HepG2 (cell line): ENCODE measurements around the gene UBE2H. TPM values are rescaled to one million over a fixed set of nuclear protein-coding genes. Genes with fewer than 3 reads are reported as not detected.

Source experiments
- BORCS8-MEF2B ChIP-seq: sonication (generic); formaldehyde crosslinking; IDR thresholded peaks from 2 replicates; pipeline ENCODE4 v1.8.0; 2022; ENCODE audit warnings: mild to moderate bottlenecking, missing genetic modification reagents
- CCDC6 ChIP-seq: sonication (generic); formaldehyde crosslinking; IDR thresholded peaks from 2 replicates; pipeline ENCODE4 v1.8.1; 2022; ENCODE audit warnings: mild to moderate bottlenecking, missing genetic modification reagents, moderate library complexity
- DMAP1 ChIP-seq: IDR thresholded peaks from 2 replicates; pipeline ENCODE4 v1.6.1; 2016
- DNMT1 ChIP-seq: sonication (generic); formaldehyde crosslinking; IDR thresholded peaks from 2 replicates; pipeline ENCODE4 v1.5.1; 2020; ENCODE audit warnings: mild to moderate bottlenecking, missing genetic modification reagents
- GMEB1 ChIP-seq: sonication (generic); formaldehyde crosslinking; IDR thresholded peaks from 2 replicates; pipeline ENCODE4 v1.5.1; 2020; ENCODE audit warnings: missing genetic modification reagents, mild to moderate bottlenecking, borderline replicate concordance
- JUN ChIP-seq: sonication (generic); formaldehyde crosslinking; IDR thresholded peaks from 2 replicates; pipeline ENCODE4 v1.4.0; 2020; ENCODE audit warnings: mild to moderate bottlenecking, missing genetic modification reagents
- JUND ChIP-seq: sonication (generic); formaldehyde crosslinking; IDR thresholded peaks from 2 replicates; pipeline ENCODE4 v1.8.0; 2022; ENCODE audit warnings: mild to moderate bottlenecking, missing genetic modification reagents
- KMT2B ChIP-seq: IDR thresholded peaks from 2 replicates; pipeline ENCODE4 v1.6.1; 2016; ENCODE audit warnings: missing genetic modification reagents, missing compliant biosample characterization
- MIER2 ChIP-seq: IDR thresholded peaks from 2 replicates; pipeline ENCODE4 v1.6.1; 2016; ENCODE audit warnings: missing biosample characterization, missing genetic modification reagents
- MYPOP ChIP-seq: sonication (generic); formaldehyde crosslinking; IDR thresholded peaks from 2 replicates; pipeline ENCODE4 v1.8.1; 2023; ENCODE audit warnings: mild to moderate bottlenecking, moderate library complexity, missing genetic modification reagents
- SIN3A ChIP-seq: IDR thresholded peaks from 2 replicates; pipeline ENCODE4 v1.6.1; 2011; ENCODE audit warnings: low read depth, mild to moderate bottlenecking, control low read depth, low read length, borderline replicate concordance
- TAF1 ChIP-seq: sonication (generic); formaldehyde crosslinking; IDR thresholded peaks from 2 replicates; pipeline ENCODE4 v1.4.0; 2020; ENCODE audit warnings: missing genetic modification reagents
- THRA ChIP-seq: sonication (generic); formaldehyde crosslinking; IDR thresholded peaks from 2 replicates; pipeline ENCODE4 v1.4.0; 2020; ENCODE audit warnings: missing genetic modification reagents, borderline replicate concordance
- ZBTB21 ChIP-seq: sonication (generic); formaldehyde crosslinking; IDR thresholded peaks from 2 replicates; pipeline ENCODE4 v1.4.0; 2020; ENCODE audit warnings: missing genetic modification reagents
- ZBTB39 ChIP-seq: sonication (generic); formaldehyde crosslinking; IDR thresholded peaks from 2 replicates; pipeline ENCODE4 v1.5.0; 2020; ENCODE audit warnings: missing genetic modification reagents
- ZBTB7A ChIP-seq: sonication (generic); formaldehyde crosslinking; IDR thresholded peaks from 2 replicates; pipeline ENCODE4 v1.8.0; 2022; ENCODE audit warnings: mild to moderate bottlenecking, missing genetic modification reagents
- ZFY ChIP-seq: sonication (generic); formaldehyde crosslinking; IDR thresholded peaks from 2 replicates; pipeline ENCODE4 v1.4.0; 2020; ENCODE audit warnings: missing genetic modification reagents
- ZGPAT ChIP-seq: IDR thresholded peaks from 2 replicates; pipeline ENCODE4 v1.6.1; 2016; ENCODE audit warnings: mild to moderate bottlenecking
- ZKSCAN8 ChIP-seq: IDR thresholded peaks from 2 replicates; pipeline ENCODE4 v1.6.1; 2016; ENCODE audit warnings: borderline replicate concordance, missing genetic modification reagents, missing compliant biosample characterization
- ZNF143 ChIP-seq: sonication (generic); formaldehyde crosslinking; IDR thresholded peaks from 2 replicates; pipeline ENCODE4 v1.4.0; 2020; ENCODE audit warnings: missing genetic modification reagents
- ZNF33B ChIP-seq: sonication (generic); formaldehyde crosslinking; IDR thresholded peaks from 2 replicates; pipeline ENCODE4 v1.5.1; 2020; ENCODE audit warnings: mild to moderate bottlenecking, missing genetic modification reagents
- ZNF792 ChIP-seq: IDR thresholded peaks from 2 replicates; pipeline ENCODE4 v1.6.1; 2016
- polyA plus RNA-seq, 8 experiments: library from polyadenylated mRNA; depleted of rRNA in 3 of 8; stranded (reverse) in 7 of 8; unstranded in 1 of 8; fragments of >200 nt; fragmentation: Illumina TruSeq in 4 of 8; extraction: Trizol in 4 of 8; gene quantifications; 2 replicates each; pipeline versions ENCODE4 v1.2.1 to v1.2.3, GENCODE V29; 2011 to 2016; ENCODE audit warnings: low read depth in 4 of 8, missing spikeins in 1 of 8, mixed read lengths in 1 of 8; ENCODE audit not compliant: insufficient read depth in 1 of 8
- total RNA-seq, 5 experiments: library from RNA; depleted of rRNA; stranded (reverse); fragments of >200 nt; fragmentation: Illumina TruSeq; extraction: Trizol; gene quantifications; 2 replicates each; pipeline ENCODE4 v1.2.3, GENCODE V29; 2016; ENCODE audit warnings: low read depth in 1 of 5

UBE2H gene
- total and polyA plus RNA-seq, 2 of the 13 experiments (the other 11 are each of a cell fraction or from before 2014, with no cell fraction given), result 15.5 to 40.1 TPM

GRCh38 chr7:129952653-129953560, at the start of gene UBE2H (continued):
- 0 out of 2 replicates have a peak, but pooled peaks have one; percentile 17 for TF ChIP-seq MIER2 (CRISPR knock-in tag)
- TF ChIP-seq ZFY (CRISPR knock-in tag), result peak; percentile 72
- peak; percentile 94; the same call in 1 of the 2 replicates for TF ChIP-seq JUN
- 0 out of 2 replicates have a peak, but pooled peaks have one; percentile 55 for TF ChIP-seq CCDC6 (CRISPR knock-in tag)
- peak; percentile 99 for TF ChIP-seq ZBTB21
- 0 out of 2 replicates have a peak, but pooled peaks have one; percentile 20 for TF ChIP-seq KMT2B (CRISPR knock-in tag)
- peak; percentile 92 for TF ChIP-seq JUND
- TF ChIP-seq TAF1 (CRISPR knock-in tag), result peak; percentile 79
- TF ChIP-seq DNMT1, result no peak; the same call in 1 of the 2 replicates
- peak; percentile 93 for TF ChIP-seq ZNF143 (CRISPR knock-in tag)
- TF ChIP-seq THRA, result peak; percentile 62; the same call in 1 of the 2 replicates
- peak; percentile 96 for TF ChIP-seq GMEB1 (CRISPR knock-in tag)
- TF ChIP-seq ZNF33B (CRISPR knock-in tag), result no peak
- TF ChIP-seq DMAP1, result peak; percentile 20; the same call in 1 of the 2 replicates
- peak; percentile 41; the same call in 1 of the 2 replicates for TF ChIP-seq ZKSCAN8 (CRISPR knock-in tag)
- no peak for TF ChIP-seq ZBTB39 (CRISPR knock-in tag)
- peak; percentile 72; the same call in 1 of the 2 replicates for TF ChIP-seq ZGPAT (CRISPR knock-in tag)
- 0 out of 2 replicates have a peak, but pooled peaks have one; percentile 35 for TF ChIP-seq ZBTB7A (CRISPR knock-in tag)
- peak; percentile 55; the same call in 1 of the 2 replicates for TF ChIP-seq ZNF792
- TF ChIP-seq BORCS8-MEF2B, result peak; percentile 64; the same call in 1 of the 2 replicates
- peak; percentile 72; the same call in 1 of the 2 replicates for TF ChIP-seq SIN3A
- 0 out of 2 replicates have a peak, but pooled peaks have one; percentile 39 for TF ChIP-seq MYPOP (CRISPR knock-in tag)
